SK-N-SH (cell line): ENCODE measurements around the gene PCDHGA1. TPM values are rescaled to one million over a fixed set of nuclear protein-coding genes. Genes with fewer than 3 reads are reported as not detected.

Source experiments
- CTCF ChIA-PET: fragments of 300-600, 350-600 bp; formaldehyde crosslinking; extraction: SDS; loops from one replicate; lab custom pipeline; 2021; lab: Yijun Ruan, JAX
- POLR2A ChIA-PET: fragments of 350-600 bp; sonication (Branson Sonifier 250); formaldehyde crosslinking; extraction: SDS; loops from one replicate; lab custom pipeline; 2020; ENCODE audit warnings: antibody characterized with exemption, inconsistent platforms; lab: Yijun Ruan, JAX
- DNase-seq: peaks from one replicate; pipeline ENCODE4 v3.0.0; 2012
- H2AFZ ChIP-seq: fragments of 200-600 bp; sonication (generic); 2 replicates; pipeline ENCODE4 v1.8.1; 2016; ENCODE audit warnings: antibody characterized with exemption, mild to moderate bottlenecking, low read depth
- H3F3A ChIP-seq: fragments of 200-600 bp; sonication (generic); replicated peaks from 2 replicates; pipeline ENCODE3; 2016; ENCODE audit warnings: antibody characterized with exemption, mild to moderate bottlenecking; ENCODE audit not compliant: insufficient read depth
- H3K27ac ChIP-seq, 2 experiments: fragments of 200-500 bp in 1 of 2; fragments of 200-600 bp in 1 of 2; sonication (Bioruptor generic) in 1 of 2; sonication (generic), shearing (Covaris generic) in 1 of 2; 2 replicates each; pipeline versions ENCODE4 v1.5.1 to v1.6.1; 2014 to 2016; ENCODE audit warnings: low read depth in 2 of 2, inconsistent platforms in 1 of 2, low read length in 1 of 2, mild to moderate bottlenecking in 1 of 2, mixed read lengths in 1 of 2
- H3K27me3 ChIP-seq: fragments of 200-600 bp; sonication (generic), shearing (Covaris generic); 2 replicates; pipeline ENCODE4 v1.6.1; 2016; ENCODE audit warnings: mixed run types; ENCODE audit not compliant: insufficient read depth
- H3K36me3 ChIP-seq, 2 experiments: fragments of 200-500 bp in 1 of 2; fragments of 200-600 bp in 1 of 2; sonication (Bioruptor generic) in 1 of 2; sonication (generic) in 1 of 2; replicated peaks in 1 of 2; 2 replicates each; pipeline versions ENCODE3 to v1.5.1; 2014 to 2016; ENCODE audit warnings: low read length in 1 of 2, mild to moderate bottlenecking in 1 of 2; ENCODE audit not compliant: insufficient read depth in 2 of 2, control insufficient read depth in 1 of 2
- H3K4me1 ChIP-seq, 2 experiments: fragments of 200-500 bp in 1 of 2; fragments of 200-600 bp in 1 of 2; sonication (Bioruptor generic) in 1 of 2; sonication (generic), shearing (Covaris generic) in 1 of 2; 2 replicates each; pipeline versions ENCODE4 v1.5.1 to v1.6.1; 2014 to 2016; ENCODE audit warnings: low read depth in 1 of 2, low read length in 1 of 2, mixed run types in 1 of 2; ENCODE audit not compliant: insufficient read depth in 2 of 2, control insufficient read depth in 1 of 2
- H3K4me2 ChIP-seq: fragments of 200-600 bp; sonication (generic), shearing (Covaris generic); 2 replicates; pipeline ENCODE4 v1.6.1; 2017; ENCODE audit warnings: mixed run types
- H3K4me3 ChIP-seq, 2 experiments: fragments of 200-500 bp in 1 of 2; fragments of 200-600 bp in 1 of 2; sonication (Bioruptor generic) in 1 of 2; sonication (generic), shearing (Covaris generic) in 1 of 2; 2 replicates each; pipeline versions ENCODE4 v1.5.1 to v1.8.1; 2014 to 2016; ENCODE audit warnings: low read depth in 2 of 2, inconsistent platforms in 1 of 2, low read length in 1 of 2, mild to moderate bottlenecking in 1 of 2, mixed read lengths in 1 of 2, moderate library complexity in 1 of 2
- H3K79me2 ChIP-seq: fragments of 200-600 bp; sonication (generic); 2 replicates; pipeline ENCODE4 v1.8.1; 2017; ENCODE audit warnings: mild to moderate bottlenecking; ENCODE audit not compliant: insufficient read depth
- H3K9ac ChIP-seq: fragments of 200-600 bp; sonication (generic); 2 replicates; pipeline ENCODE4 v1.6.1; 2017; ENCODE audit warnings: mixed run types
- H3K9me2 ChIP-seq: fragments of 200-600 bp; sonication (generic); 2 replicates; pipeline ENCODE4 v1.6.1; 2017; ENCODE audit warnings: mixed run types
- H3K9me3 ChIP-seq: fragments of 200-600 bp; sonication (generic); 2 replicates; pipeline ENCODE4 v1.6.1; 2017; ENCODE audit warnings: mixed run types, mild to moderate bottlenecking, moderate library complexity
- H4K20me1 ChIP-seq: fragments of 200-600 bp; sonication (generic); 2 replicates; pipeline ENCODE4 v1.6.1; 2017; ENCODE audit warnings: mild to moderate bottlenecking, mixed run types; ENCODE audit not compliant: insufficient read depth
- NFIC ChIP-seq: IDR thresholded peaks from 2 replicates; pipeline ENCODE4 v1.4.0; 2012; ENCODE audit warnings: borderline replicate concordance
- RFX5 ChIP-seq: IDR thresholded peaks from 2 replicates; pipeline ENCODE4 v1.6.1; 2012; ENCODE audit warnings: mild to moderate bottlenecking, improper control_type of control experiment, low read length
- SMC3 ChIP-seq: IDR thresholded peaks from 2 replicates; pipeline ENCODE4 v1.6.1; 2012; ENCODE audit warnings: low read depth, low read length, improper control_type of control experiment
- TAF1 ChIP-seq: IDR thresholded peaks from 2 replicates; pipeline ENCODE4 v1.6.1; 2012; ENCODE audit warnings: low read depth, mild to moderate bottlenecking, low read length, moderate library complexity, borderline replicate concordance
- ZBTB33 ChIP-seq: IDR thresholded peaks from 2 replicates; pipeline ENCODE4 v1.4.0; 2012; ENCODE audit warnings: low read depth, borderline replicate concordance
- WGBS: methylation state at CpG from one replicate; pipeline ENCODE4 v1.1.6; 2017; ENCODE audit warnings: low lambda C conversion rate; 5-methylcytosine and 5-hydroxymethylcytosine counted together
- polyA plus RNA-seq, 3 experiments: library from polyadenylated mRNA; depleted of rRNA; stranded (reverse); fragments of >200 nt; gene quantifications; 2 replicates each; pipeline ENCODE4 v1.2.3, GENCODE V29; 2012
- TF ChIP-seq, protein P1 (sequence below): fragments of 150-350 bp; IDR thresholded peaks from 2 replicates; pipeline ENCODE4 v1.6.1; 2016; ENCODE audit warnings: mild to moderate bottlenecking, low read depth, low read length
- TF ChIP-seq, protein P2 (sequence below): fragments of 200-600 bp; sonication (generic); IDR thresholded peaks from 2 replicates; pipeline ENCODE4 v1.6.1; 2017; ENCODE audit warnings: antibody characterized with exemption, mild to moderate bottlenecking, moderate library complexity

PCDHGA1 gene
- polyA plus RNA-seq, 1 of the 3 experiments (the other 2 are of a cell fraction) = 1.2 TPM

DNA sequence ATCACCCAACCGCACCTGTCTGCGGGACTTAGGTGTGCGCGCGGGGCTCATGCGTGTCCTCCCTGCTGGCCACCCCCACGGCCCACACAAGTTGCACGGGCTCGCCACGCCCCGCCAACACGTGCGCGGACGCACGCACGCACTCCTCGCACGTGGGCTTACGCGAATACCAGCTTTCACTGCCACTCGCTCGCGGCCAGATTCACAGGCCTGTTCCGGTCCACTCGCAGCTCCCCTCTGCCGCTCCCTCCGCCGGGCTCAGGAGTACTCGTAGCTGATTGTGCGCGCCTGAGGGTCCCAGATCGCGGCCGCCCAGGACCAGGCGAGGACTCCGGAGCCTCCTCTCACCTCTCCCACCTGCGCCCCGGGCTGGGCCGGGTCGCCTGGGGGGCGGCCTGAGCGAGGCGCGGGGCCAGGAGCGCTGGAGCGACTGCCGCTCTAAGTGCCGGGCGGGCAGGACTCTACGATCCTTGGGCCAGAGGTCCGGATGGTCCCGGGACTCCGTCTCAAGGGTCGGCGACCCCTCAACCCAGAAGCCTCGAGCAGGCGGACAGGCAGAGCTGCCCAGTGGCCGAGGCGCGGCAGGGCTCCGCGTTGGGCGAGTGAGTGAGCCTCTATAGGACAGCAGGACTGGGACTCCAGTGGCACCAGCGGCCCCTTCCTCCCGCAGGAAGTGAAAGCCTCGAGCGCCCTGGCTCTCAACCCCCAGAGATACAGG, 162.0 kb downstream of the PCDHGA1 start:
- H3K4me1 ChIP-seq = peaks cover 15 to 52% of the 10 kb centered on the region in 2 experiments; a peak in 3 of 4 replicates
- H3K9me2 ChIP-seq = no peaks in the 10 kb centered on the region
- H3F3A ChIP-seq = peaks cover 11% of the 10 kb centered on the region
- CTCF ChIA-PET = interaction anchor here (1.3 to 2.3 kb wide), 2 partner anchors 16 to 32 kb away, joined by 3 to 11 read pairs; no protein-coding TSS in a partner anchor
- no peak overlapping the region for H3K4me3 ChIP-seq
- peaks cover 23% of the 10 kb centered on the region; the same call in 1 of the 2 replicates for H4K20me1 ChIP-seq
- H3K27me3 ChIP-seq = no peaks in the 10 kb centered on the region
- POLR2A ChIA-PET = no interaction called here
- no peak overlapping the region for H3K4me2 ChIP-seq
- H3K9ac ChIP-seq = no peak overlapping the region
- H3K36me3 ChIP-seq = peaks cover 12 to 43% of the 10 kb centered on the region in 2 experiments
- no peak overlapping the region for H2AFZ ChIP-seq
- no peak overlapping the region for H3K27ac ChIP-seq
- H3K79me2 ChIP-seq = peaks cover 60% of the 10 kb centered on the region
- TF ChIP-seq SMC3 (no peak), NFIC (no peak), TAF1 (no peak), ZBTB33 (no peak), RFX5 (no peak)
- TF ChIP-seq, protein P1, sequence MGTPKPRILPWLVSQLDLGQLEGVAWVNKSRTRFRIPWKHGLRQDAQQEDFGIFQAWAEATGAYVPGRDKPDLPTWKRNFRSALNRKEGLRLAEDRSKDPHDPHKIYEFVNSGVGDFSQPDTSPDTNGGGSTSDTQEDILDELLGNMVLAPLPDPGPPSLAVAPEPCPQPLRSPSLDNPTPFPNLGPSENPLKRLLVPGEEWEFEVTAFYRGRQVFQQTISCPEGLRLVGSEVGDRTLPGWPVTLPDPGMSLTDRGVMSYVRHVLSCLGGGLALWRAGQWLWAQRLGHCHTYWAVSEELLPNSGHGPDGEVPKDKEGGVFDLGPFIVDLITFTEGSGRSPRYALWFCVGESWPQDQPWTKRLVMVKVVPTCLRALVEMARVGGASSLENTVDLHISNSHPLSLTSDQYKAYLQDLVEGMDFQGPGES = no peak
- TF ChIP-seq, protein P2, sequence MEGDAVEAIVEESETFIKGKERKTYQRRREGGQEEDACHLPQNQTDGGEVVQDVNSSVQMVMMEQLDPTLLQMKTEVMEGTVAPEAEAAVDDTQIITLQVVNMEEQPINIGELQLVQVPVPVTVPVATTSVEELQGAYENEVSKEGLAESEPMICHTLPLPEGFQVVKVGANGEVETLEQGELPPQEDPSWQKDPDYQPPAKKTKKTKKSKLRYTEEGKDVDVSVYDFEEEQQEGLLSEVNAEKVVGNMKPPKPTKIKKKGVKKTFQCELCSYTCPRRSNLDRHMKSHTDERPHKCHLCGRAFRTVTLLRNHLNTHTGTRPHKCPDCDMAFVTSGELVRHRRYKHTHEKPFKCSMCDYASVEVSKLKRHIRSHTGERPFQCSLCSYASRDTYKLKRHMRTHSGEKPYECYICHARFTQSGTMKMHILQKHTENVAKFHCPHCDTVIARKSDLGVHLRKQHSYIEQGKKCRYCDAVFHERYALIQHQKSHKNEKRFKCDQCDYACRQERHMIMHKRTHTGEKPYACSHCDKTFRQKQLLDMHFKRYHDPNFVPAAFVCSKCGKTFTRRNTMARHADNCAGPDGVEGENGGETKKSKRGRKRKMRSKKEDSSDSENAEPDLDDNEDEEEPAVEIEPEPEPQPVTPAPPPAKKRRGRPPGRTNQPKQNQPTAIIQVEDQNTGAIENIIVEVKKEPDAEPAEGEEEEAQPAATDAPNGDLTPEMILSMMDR = no peak
- TF ChIP-seq, all 33 proteins: peak for 0
- no peak for DNase-seq
- no peaks in the 10 kb centered on the region for H3K9me3 ChIP-seq
- WGBS = 95% methylated on average over 56 of the region's 68 CpGs
